ENCODE results near the gene ZNF366.

The ZNF366 gene

GRCh38 chr5:72465601-72466563 lies 41.3 kb downstream of the ZNF366 start:
- DNase-seq (ENCODE audit: low read depth in 1 of 2, low spot score in 1 of 2) = no peak

GRCh38 chr5:72465066-72465465 lies 42.1 kb downstream of the ZNF366 start:
- no peak for DNase-seq (ENCODE audit: low read depth in 1 of 2, low spot score in 1 of 2)

- no peak for DNase-seq (ENCODE audit: low read depth in 1 of 2, low spot score in 1 of 2)
Observed at GRCh38 chr5:72464071-72464470, 43.1 kb downstream of the ZNF366 start.

- DNase-seq (ENCODE audit: low read depth in 1 of 2, low spot score in 1 of 2) = no peak
Observed at GRCh38 chr5:72463449-72464052, 43.7 kb downstream of the ZNF366 start.

- DNase-seq (ENCODE audit: low read depth in 1 of 2, low spot score in 1 of 2) = no peak
Observed at GRCh38 chr5:72460413-72460812, 46.8 kb downstream of the ZNF366 start.

GRCh38 chr5:72459913-72460312 lies 47.3 kb downstream of the ZNF366 start:
- DNase-seq (ENCODE audit: low read depth in 1 of 2, low spot score in 1 of 2) = no peak

- DNase-seq (ENCODE audit: low read depth in 1 of 2, low spot score in 1 of 2) = no peak
Observed at GRCh38 chr5:72459089-72459661, 48.0 kb downstream of the ZNF366 start.

GRCh38 chr5:72458407-72458806 lies 48.8 kb downstream of the ZNF366 start:
- no peak for DNase-seq (ENCODE audit: low read depth in 1 of 2, low spot score in 1 of 2)

- DNase-seq (ENCODE audit: low read depth in 1 of 2, low spot score in 1 of 2) = no peak
Observed at GRCh38 chr5:72457491-72457890, 49.7 kb downstream of the ZNF366 start.

- no peak for DNase-seq (ENCODE audit: low read depth in 1 of 2, low spot score in 1 of 2)
Observed at GRCh38 chr5:72456391-72457074, 50.7 kb downstream of the ZNF366 start.

- no peak for DNase-seq (ENCODE audit: low read depth in 1 of 2, low spot score in 1 of 2)
Observed at GRCh38 chr5:72455476-72455875, 51.7 kb downstream of the ZNF366 start.

GRCh38 chr5:72454996-72455395 lies 52.2 kb downstream of the ZNF366 start:
- no peak for DNase-seq (ENCODE audit: low read depth in 1 of 2, low spot score in 1 of 2)

GRCh38 chr5:72453246-72453775 lies 53.9 kb downstream of the ZNF366 start:
- DNase-seq (ENCODE audit: low read depth in 1 of 2, low spot score in 1 of 2) = no peak

GRCh38 chr5:72452515-72453245 lies 54.5 kb downstream of the ZNF366 start:
- no peak for DNase-seq (ENCODE audit: low read depth in 1 of 2, low spot score in 1 of 2)

GRCh38 chr5:72451741-72452505 lies 55.3 kb downstream of the ZNF366 start:
- DNase-seq (ENCODE audit: low read depth in 1 of 2, low spot score in 1 of 2) = no peak

- DNase-seq (ENCODE audit: low read depth in 1 of 2, low spot score in 1 of 2) = no peak
Observed at GRCh38 chr5:72448368-72448767, 58.8 kb downstream of the ZNF366 start.

- DNase-seq (ENCODE audit: low read depth in 1 of 2, low spot score in 1 of 2) = no peak
Observed at GRCh38 chr5:72447751-72448150, 59.5 kb downstream of the ZNF366 start.

- DNase-seq (ENCODE audit: low read depth in 1 of 2, low spot score in 1 of 2) = no peak
Observed at GRCh38 chr5:72445969-72446368, 61.2 kb downstream of the ZNF366 start.

- DNase-seq (ENCODE audit: low read depth in 1 of 2, low spot score in 1 of 2) = no peak
Observed at GRCh38 chr5:72443883-72444282, 63.3 kb downstream of the ZNF366 start.
